ENCODE results near the gene CHST15.

DNA sequence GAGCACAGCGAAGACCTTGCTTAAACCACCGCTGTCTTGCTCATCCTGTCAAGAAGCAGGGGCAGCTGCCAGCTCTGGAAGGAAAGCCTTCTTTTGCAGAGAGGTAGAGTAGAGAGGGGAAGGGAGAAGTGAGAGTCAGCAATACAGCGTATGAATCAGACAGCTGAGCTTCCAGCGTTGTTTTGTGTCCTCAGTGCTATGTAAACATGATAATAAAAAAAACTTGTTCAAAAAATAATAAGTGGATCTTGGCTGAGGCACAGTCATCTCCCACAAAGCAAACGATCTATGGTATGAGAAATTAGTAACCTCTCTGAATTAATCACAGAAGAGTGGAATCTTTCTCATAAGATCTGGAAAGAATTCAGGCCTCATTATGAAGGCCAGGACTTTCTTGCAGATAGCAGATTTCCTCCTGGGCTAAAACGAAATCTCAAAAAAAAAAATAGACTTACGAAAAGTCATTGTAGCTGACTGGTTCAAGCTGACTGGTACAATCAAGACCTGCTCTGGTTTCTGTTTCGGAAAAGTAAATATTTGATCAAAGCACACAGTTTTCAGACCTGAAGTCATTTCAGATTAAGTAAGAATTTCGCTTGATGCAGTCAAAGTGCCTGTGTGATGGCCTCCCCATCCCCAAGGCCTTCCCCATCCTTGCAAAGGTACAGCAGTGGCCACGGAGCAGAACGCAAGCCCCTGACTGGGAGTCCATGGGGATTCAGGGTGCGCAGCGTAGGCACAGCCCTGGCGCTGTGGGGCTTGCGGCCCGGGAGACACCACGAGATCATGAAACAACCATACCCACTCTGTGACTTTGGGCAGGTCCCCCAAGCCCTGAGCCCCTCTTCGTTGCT, 29.4 kb downstream of the CHST15 start:
- TF ChIP-seq, protein P1, sequence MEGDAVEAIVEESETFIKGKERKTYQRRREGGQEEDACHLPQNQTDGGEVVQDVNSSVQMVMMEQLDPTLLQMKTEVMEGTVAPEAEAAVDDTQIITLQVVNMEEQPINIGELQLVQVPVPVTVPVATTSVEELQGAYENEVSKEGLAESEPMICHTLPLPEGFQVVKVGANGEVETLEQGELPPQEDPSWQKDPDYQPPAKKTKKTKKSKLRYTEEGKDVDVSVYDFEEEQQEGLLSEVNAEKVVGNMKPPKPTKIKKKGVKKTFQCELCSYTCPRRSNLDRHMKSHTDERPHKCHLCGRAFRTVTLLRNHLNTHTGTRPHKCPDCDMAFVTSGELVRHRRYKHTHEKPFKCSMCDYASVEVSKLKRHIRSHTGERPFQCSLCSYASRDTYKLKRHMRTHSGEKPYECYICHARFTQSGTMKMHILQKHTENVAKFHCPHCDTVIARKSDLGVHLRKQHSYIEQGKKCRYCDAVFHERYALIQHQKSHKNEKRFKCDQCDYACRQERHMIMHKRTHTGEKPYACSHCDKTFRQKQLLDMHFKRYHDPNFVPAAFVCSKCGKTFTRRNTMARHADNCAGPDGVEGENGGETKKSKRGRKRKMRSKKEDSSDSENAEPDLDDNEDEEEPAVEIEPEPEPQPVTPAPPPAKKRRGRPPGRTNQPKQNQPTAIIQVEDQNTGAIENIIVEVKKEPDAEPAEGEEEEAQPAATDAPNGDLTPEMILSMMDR (IDR thresholded peaks at IDR 0.05) = no peak
- TF ChIP-seq POLR2A (IDR thresholded peaks at IDR 0.05) = no peak
